GM11168 (cell line): ENCODE data around the gene LRMDA.

ENCODE experiments used
- in situ Hi-C: fragments of 300-500 bp; cut with MboI; formaldehyde crosslinking; loops from one replicate; pipeline ENCODE4 v1.12.0; 2022; ENCODE audit warnings: low sequenced_read_pairs; ENCODE audit not compliant: unreplicated experiment

LRMDA gene

GRCh38 chr10:75418293-75418692, 13.1 kb upstream of the LRMDA start:
- in situ Hi-C loops: no loop called here

DNA sequence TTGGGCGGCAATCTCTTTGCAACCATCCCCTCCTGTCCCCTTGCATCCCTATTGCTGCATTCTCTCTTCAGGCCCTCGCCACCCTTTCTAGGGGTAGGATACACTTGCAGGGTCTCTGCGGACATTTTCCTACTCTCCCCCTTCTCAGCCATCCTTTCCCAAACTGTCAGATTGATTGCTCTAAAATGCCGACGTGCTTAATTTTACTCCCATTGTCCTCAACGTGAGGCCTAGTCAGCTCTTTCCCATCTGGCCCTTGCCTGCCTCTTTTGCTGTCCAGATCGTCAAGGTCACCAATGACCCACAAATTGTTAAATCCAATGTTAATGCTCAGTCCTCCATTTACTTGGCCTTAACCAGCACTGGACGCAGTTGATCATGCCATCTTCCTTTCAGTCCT, 12.7 kb upstream of the LRMDA start:
- in situ Hi-C loops: no loop called here

- in situ Hi-C loops: no loop called here
Measured at GRCh38 chr10:75422913-75423312, 8.5 kb upstream of the LRMDA start.

DNA sequence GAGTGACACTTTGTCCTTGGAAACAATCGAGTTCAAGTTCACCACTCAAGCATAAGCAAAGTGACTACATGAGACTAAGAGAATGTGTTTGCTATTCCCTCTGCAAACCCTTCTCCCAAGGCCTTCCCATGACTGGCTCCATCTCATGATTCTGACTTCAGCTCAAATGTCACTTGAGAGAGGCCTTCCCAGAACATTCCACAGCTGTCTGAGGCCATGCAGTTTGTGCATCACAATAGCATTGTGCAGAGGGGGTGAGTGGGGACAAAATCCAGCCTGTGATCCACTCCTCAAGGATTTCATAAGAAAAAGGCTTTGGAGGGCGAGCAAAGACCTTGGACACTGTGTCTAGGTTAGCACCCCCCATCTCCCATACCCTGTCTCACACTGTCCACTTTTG, 6.9 kb upstream of the LRMDA start:
- in situ Hi-C loops: no loop called here

- in situ Hi-C loops: no loop called here
Measured at GRCh38 chr10:75425291-75426079, 5.9 kb upstream of the LRMDA start.

DNA sequence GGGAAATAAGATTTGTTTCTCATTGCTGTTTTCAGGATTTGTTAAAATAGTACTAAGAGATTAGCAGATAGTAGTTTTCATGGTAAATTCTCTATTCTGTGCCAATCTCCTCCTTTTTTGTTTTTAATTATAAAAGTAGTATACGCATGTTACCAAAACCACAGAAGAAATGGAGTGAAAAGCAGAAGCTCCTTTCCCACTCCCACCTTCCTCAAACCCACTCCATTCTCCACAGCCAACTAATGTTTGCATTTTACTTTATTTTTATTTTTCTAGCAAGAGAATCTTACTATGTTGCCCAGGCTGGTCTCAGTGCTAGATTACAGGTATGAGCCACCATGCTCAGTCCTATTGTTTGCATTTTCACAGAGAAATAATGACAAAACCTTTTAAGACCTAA, 4.5 kb upstream of the LRMDA start:
- in situ Hi-C loops: no loop called here

DNA sequence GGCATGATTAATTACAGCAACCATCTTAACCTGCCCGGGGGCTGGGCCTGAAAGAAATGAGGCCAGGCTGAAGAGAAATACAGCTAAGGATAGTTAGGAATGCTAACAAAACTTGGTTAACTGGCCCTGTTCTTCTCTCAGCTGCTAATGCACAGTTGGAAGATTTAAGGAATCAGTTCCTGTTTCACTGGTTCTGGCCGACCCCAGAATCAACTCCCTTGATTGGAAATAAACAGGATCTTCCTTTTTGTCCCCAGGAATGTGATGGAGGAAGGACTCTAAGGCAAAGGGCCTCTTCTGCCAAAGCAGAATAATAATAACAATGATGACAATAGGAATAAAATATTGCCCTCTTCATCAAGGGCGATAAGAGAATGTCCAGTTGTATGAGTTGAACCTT, 3.5 kb upstream of the LRMDA start:
- in situ Hi-C loops: no loop called here

- in situ Hi-C loops: no loop called here
Measured at GRCh38 chr10:75428434-75429158, 2.8 kb upstream of the LRMDA start.

GRCh38 chr10:75429159-75429827, 2.1 kb upstream of the LRMDA start:
- in situ Hi-C loops: no loop called here

- in situ Hi-C loops: no loop called here
Measured at GRCh38 chr10:75430000-75430763, 1.2 kb upstream of the LRMDA start.

GRCh38 chr10:75432176-75432575, 752 bp downstream of the LRMDA start:
- in situ Hi-C loops: no loop called here

GRCh38 chr10:75432763-75433162, 1.3 kb downstream of the LRMDA start:
- in situ Hi-C loops: no loop called here

DNA sequence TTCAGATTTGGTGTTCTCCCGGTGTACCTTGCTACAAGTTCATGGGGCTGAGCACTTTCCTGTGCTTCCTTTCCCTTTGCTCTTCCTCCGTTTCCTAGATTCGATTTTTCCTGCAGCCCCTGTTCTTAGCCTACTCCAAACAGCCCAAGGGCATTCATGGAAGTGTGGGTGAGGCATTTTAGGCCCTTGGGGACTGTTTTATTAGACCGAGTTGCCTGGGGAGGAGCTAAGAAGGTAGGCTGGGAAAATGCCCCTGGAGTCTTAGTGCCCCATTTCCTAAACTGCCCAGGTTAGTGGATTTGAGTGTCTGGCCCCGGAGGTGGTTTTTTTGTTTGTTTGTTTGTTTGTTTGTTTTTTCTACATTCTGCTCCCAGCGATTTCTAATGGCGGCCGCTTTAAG, 1.8 kb downstream of the LRMDA start:
- in situ Hi-C loops: no loop called here

GRCh38 chr10:75434291-75434690, 2.9 kb downstream of the LRMDA start:
- in situ Hi-C loops: no loop called here

DNA sequence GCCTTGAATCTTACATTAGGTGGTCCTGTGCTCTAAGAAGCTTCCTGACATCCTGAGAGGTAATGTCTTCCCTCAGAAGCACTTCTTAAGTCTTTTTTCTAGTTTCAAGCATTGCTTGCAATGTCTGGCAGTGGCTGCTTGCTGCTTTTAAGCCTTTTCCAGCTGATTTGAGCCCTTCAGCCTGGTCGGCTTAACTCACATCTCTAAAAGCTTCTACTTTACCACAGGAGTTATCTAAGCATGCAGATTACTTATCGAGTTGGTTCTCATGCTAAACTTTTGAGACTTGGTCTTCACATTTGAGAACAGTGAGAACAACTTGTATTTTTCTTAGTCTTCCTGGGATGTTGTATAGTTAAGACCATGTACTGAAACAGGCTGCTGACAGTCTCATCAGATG, 3.9 kb downstream of the LRMDA start:
- in situ Hi-C loops: no loop called here

DNA sequence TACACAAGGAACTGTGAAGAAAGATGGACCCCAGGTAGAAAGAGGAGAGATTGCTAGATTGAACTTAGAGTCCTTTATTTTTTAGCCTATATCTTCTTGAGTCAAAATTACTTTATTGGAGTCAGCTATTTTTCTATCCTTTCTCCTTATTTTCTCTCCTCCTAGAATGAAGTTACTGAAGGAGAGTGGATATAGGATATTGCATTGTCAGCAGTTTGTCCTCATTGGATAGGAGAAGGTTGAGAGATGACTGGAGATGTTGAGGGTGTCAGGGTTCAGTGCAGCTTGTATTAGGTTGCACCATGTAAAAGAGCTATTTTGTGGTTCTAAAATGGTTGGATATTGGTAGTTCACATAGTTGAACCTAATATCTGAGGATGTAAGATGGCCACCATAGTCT, 5.5 kb downstream of the LRMDA start:
- in situ Hi-C loops: no loop called here

- in situ Hi-C loops: no loop called here
Measured at GRCh38 chr10:75437693-75438092, 6.3 kb downstream of the LRMDA start.

DNA sequence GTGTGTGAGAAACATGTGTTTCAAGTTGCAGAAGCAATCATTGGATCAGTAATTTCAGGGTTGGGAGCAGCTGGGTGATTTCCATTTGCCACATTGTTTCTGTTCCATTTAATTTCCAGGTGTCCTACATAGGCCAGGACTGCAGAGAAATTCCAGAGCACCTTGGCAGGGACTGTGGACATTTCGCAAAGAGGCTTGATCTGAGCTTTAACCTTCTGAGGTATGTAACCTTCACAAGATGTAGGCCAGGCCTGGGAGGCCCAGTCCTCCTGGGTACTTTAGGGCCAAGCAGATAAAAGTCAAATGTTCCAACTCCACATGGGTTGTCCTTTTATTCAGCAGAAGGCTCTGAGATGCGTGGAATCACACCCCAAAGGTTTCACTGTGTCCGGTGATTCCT, 6.9 kb downstream of the LRMDA start:
- in situ Hi-C loops: no loop called here

DNA sequence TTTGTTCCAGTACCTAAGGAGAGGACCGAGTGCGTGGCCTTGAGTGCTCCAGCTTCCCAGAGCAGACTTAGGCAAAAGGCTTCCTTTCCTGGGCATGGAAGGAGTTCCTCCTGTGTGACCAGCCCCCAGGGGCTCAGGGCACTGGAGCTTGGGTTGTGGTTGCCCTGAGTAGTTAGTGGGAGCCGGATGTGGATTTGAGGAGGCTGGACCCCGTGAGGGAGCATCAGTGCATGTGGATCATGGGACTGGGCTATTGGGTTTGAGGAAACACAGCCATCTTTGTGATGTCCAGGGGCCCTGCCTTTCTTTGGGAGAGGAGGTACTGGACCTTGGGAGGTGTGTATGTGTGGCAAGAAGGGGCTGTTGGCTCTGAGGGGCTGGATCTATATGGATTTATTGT, 8.4 kb downstream of the LRMDA start:
- in situ Hi-C loops: no loop called here

GRCh38 chr10:75440271-75440793, 8.9 kb downstream of the LRMDA start:
- in situ Hi-C loops: no loop called here
